CD14-positive monocyte (primary cell): ENCODE results near the gene LBP. TPM values are rescaled to one million over a fixed set of nuclear protein-coding genes. Genes with fewer than 3 reads are reported as not detected.

Experiments used
- DNase-seq, 3 donors: peaks; one replicate each; pipeline ENCODE4 v3.0.0-alpha.2; 2011 to 2022
- H2AFZ ChIP-seq: 2 replicates; pipeline ENCODE4 v1.6.0; 2012; ENCODE audit warnings: mild to moderate bottlenecking, low read depth, low read length, inconsistent platforms; ENCODE audit not compliant: insufficient read depth, poor library complexity, severe bottlenecking
- H3K27ac ChIP-seq, 2 donors: 1 replicate in 1 of 2; 2 replicates in 1 of 2; pipeline ENCODE4 v1.5.1; 2012 to 2013; ENCODE audit warnings: low read length in 2 of 2, control low read depth in 1 of 2, inconsistent platforms in 1 of 2, low read depth in 1 of 2, mild to moderate bottlenecking in 1 of 2
- H3K27me3 ChIP-seq, 2 donors: one replicate each; pipeline versions ENCODE4 v1.6.0 to v1.6.1; 2011 to 2013; ENCODE audit warnings: low read length in 2 of 2; ENCODE audit not compliant: control insufficient read depth in 2 of 2, insufficient read depth in 2 of 2
- H3K36me3 ChIP-seq, 2 donors: replicated peaks in 1 of 2; 1 replicate in 1 of 2; 2 replicates in 1 of 2; pipeline versions ENCODE4 v1.5.1 to v1.6.1; 2012 to 2013; ENCODE audit warnings: low read length in 2 of 2, control low read depth in 1 of 2, inconsistent platforms in 1 of 2, mild to moderate bottlenecking in 1 of 2; ENCODE audit not compliant: insufficient read depth in 2 of 2, control insufficient read depth in 1 of 2
- H3K4me1 ChIP-seq, 2 donors: 1 replicate in 1 of 2; 2 replicates in 1 of 2; pipeline versions ENCODE4 v1.5.1 to v1.6.1; 2012 to 2013; ENCODE audit warnings: low read length in 2 of 2, control low read depth in 1 of 2, inconsistent platforms in 1 of 2, mild to moderate bottlenecking in 1 of 2, moderate library complexity in 1 of 2; ENCODE audit not compliant: insufficient read depth in 2 of 2, control insufficient read depth in 1 of 2
- H3K4me2 ChIP-seq: replicated peaks from 2 replicates; pipeline ENCODE3; 2012; ENCODE audit warnings: low read length, moderate library complexity, mild to moderate bottlenecking; ENCODE audit not compliant: poor library complexity, severe bottlenecking; ENCODE audit errors: extremely low read depth
- H3K4me3 ChIP-seq, 3 experiments: fragments of 200-600 bp in 1 of 3; sonication (generic) in 1 of 3; replicated peaks in 1 of 3; 1 replicate in 2 of 3; 2 replicates in 1 of 3; pipeline ENCODE4 v1.5.1; 2011 to 2013; ENCODE audit warnings: low read length in 3 of 3, mild to moderate bottlenecking in 3 of 3, control low read depth in 2 of 3, low read depth in 2 of 3, inconsistent platforms in 1 of 3, moderate library complexity in 1 of 3
- H3K79me2 ChIP-seq: 2 replicates; pipeline ENCODE4 v1.6.0; 2012; ENCODE audit warnings: mild to moderate bottlenecking, control low read depth, inconsistent platforms, low read length, moderate library complexity; ENCODE audit not compliant: insufficient read depth
- H3K9ac ChIP-seq: 2 replicates; pipeline ENCODE4 v1.6.0; 2017; ENCODE audit warnings: low read length, mild to moderate bottlenecking; ENCODE audit not compliant: insufficient read depth, poor library complexity, severe bottlenecking
- H3K9me3 ChIP-seq, 2 donors: replicated peaks in 1 of 2; 1 replicate in 1 of 2; 2 replicates in 1 of 2; pipeline versions ENCODE4 v1.5.1 to v1.6.1; 2012 to 2013; ENCODE audit warnings: low read length in 2 of 2, control low read depth in 1 of 2; ENCODE audit not compliant: control insufficient read depth in 1 of 2, insufficient read depth in 1 of 2
- H4K20me1 ChIP-seq: 2 replicates; pipeline ENCODE4 v1.6.0; 2012; ENCODE audit warnings: mild to moderate bottlenecking, low read length, control low read depth, moderate library complexity; ENCODE audit not compliant: insufficient read depth
- H3K27ac Mint-ChIP-seq, 7 donors: one replicate each; pipeline ENCODE4 v1.8.0; 2020; ENCODE audit warnings: mild to moderate bottlenecking in 7 of 7, mixed read lengths in 7 of 7, moderate library complexity in 6 of 7, inconsistent platforms in 2 of 7
- H3K27me3 Mint-ChIP-seq, 3 donors: one replicate each; pipeline ENCODE4 v1.8.0; 2021 to 2022; ENCODE audit warnings: low read depth in 3 of 3, mild to moderate bottlenecking in 3 of 3, mixed read lengths in 3 of 3, moderate library complexity in 3 of 3, inconsistent platforms in 1 of 3
- H3K36me3 Mint-ChIP-seq, 2 donors: one replicate each; pipeline ENCODE4 v1.8.0; 2020; ENCODE audit warnings: mixed read lengths in 2 of 2, inconsistent platforms in 1 of 2, mild to moderate bottlenecking in 1 of 2
- H3K4me1 Mint-ChIP-seq: one replicate; pipeline ENCODE4 v1.8.0; 2020; ENCODE audit warnings: mild to moderate bottlenecking, mixed read lengths
- H3K4me3 Mint-ChIP-seq, 2 donors: one replicate each; pipeline ENCODE4 v1.8.0; 2020; ENCODE audit warnings: mild to moderate bottlenecking in 2 of 2, mixed read lengths in 2 of 2, moderate library complexity in 1 of 2
- H3K9me3 Mint-ChIP-seq, 7 donors: one replicate each; pipeline ENCODE4 v1.8.0; 2020 to 2022; ENCODE audit warnings: mixed read lengths in 7 of 7, mild to moderate bottlenecking in 6 of 7, moderate library complexity in 6 of 7, inconsistent platforms in 2 of 7
- CTCF ChIP-seq: fragments of 200-600 bp; IDR thresholded peaks from one replicate; pipeline ENCODE4 v1.8.0; 2022; ENCODE audit warnings: antibody characterized with exemption, mild to moderate bottlenecking
- WGBS: methylation state at CpG from one replicate; pipeline ENCODE4 v1.1.5; 2013; ENCODE audit warnings: missing lambda C conversion rate; ENCODE audit not compliant: insufficient coverage; 5-methylcytosine and 5-hydroxymethylcytosine counted together
- intact Hi-C, 2 donors: fragments of 100-400 bp; cut with micrococcal nuclease; formaldehyde crosslinking; loops; one replicate each; pipeline versions ENCODE4 v1.15.0 to v1.15.1; 2023
- polyA plus RNA-seq, 3 donors: library from polyadenylated mRNA; depleted of rRNA in 1 of 3; unstranded in 2 of 3; stranded (reverse) in 1 of 3; fragments of 300-500 nt in 2 of 3; fragments of >200 nt in 1 of 3; fragmentation: Illumina TruSeq in 2 of 3; gene quantifications; 1 replicate in 2 of 3; 2 replicates in 1 of 3; pipeline ENCODE4 v1.2.3, GENCODE V29; 2012 to 2021
- small RNA-seq: library from RNA; depleted of rRNA; stranded (forward); fragments of <200 nt; gene quantifications from one replicate; pipeline ENCODE3, GENCODE V24; 2012; ENCODE audit warnings: low read depth; ENCODE audit not compliant: insufficient read length

LBP gene
- polyA plus RNA-seq, 3 donors: not detected

GRCh38 chr20:38424401-38424800 lies 78.1 kb downstream of the LBP start:
- H4K20me1 ChIP-seq: peaks cover 81% of the 10 kb centered on the region
- H3K4me3 ChIP-seq: no peak overlapping the region
- no peak overlapping the region for H2AFZ ChIP-seq
- H3K27me3 Mint-ChIP-seq: peaks cover 0 to 5% (median 2%) of the 10 kb centered on the region in 3 donors
- no peak for TF ChIP-seq CTCF
- H3K9me3 ChIP-seq: no peaks in the 10 kb centered on the region
- H3K27ac Mint-ChIP-seq: peak overlapping the region in 1 of 7 donors; percentile 27
- peaks cover 59% of the 10 kb centered on the region for H3K79me2 ChIP-seq
- no peak overlapping the region for H3K4me2 ChIP-seq
- WGBS: 100% methylated on average over 1 of the region's 1 CpG
- H3K9ac ChIP-seq: no peak overlapping the region
- intact Hi-C loops: no loop called here
- no peaks in the 10 kb centered on the region for H3K4me1 ChIP-seq
- H3K4me1 Mint-ChIP-seq: no peaks in the 10 kb centered on the region
- H3K9me3 Mint-ChIP-seq: no peaks in the 10 kb centered on the region
- peaks cover 94 to 100% of the 10 kb centered on the region in 2 donors for H3K36me3 Mint-ChIP-seq
- H3K27ac ChIP-seq: no peak overlapping the region
- H3K4me3 Mint-ChIP-seq: no peak overlapping the region
- DNase-seq: no peak
- H3K36me3 ChIP-seq: peaks cover 98 to 100% of the 10 kb centered on the region in 2 donors
- H3K27me3 ChIP-seq: no peaks in the 10 kb centered on the region

- H3K36me3 ChIP-seq: peaks cover 95 to 99% of the 10 kb centered on the region in 2 donors
- peak overlapping the region in 1 of 2 donors; percentile 20 for H3K27ac ChIP-seq
- no peaks in the 10 kb centered on the region for H3K9me3 ChIP-seq
- intact Hi-C loops: no loop called here
- peaks cover 97% of the 10 kb centered on the region for H4K20me1 ChIP-seq
- Mint-ChIP-seq H3K4me3 (no peak overlapping the region), H3K4me1 (no peaks in the 10 kb centered on the region), H3K27ac (peak overlapping the region in 3 of 7 donors; percentile 3 to 50 (median 34)), H3K9me3 (peaks cover 0 to 2% (median 0%) of the 10 kb centered on the region in 7 donors), H3K36me3 (peaks cover 90 to 100% of the 10 kb centered on the region in 2 donors), H3K27me3 (peaks cover 0 to 5% (median 2%) of the 10 kb centered on the region in 3 donors)
- no peaks in the 10 kb centered on the region for H3K27me3 ChIP-seq
- no peak overlapping the region for H3K4me3 ChIP-seq
- 90% methylated on average over 11 of the region's 15 CpGs for WGBS
- TF ChIP-seq CTCF: no peak
- DNase-seq: no peak
- H3K79me2 ChIP-seq: peaks cover 72% of the 10 kb centered on the region
- no peak overlapping the region for H2AFZ ChIP-seq
- H3K4me1 ChIP-seq: no peaks in the 10 kb centered on the region
- H3K9ac ChIP-seq: no peak overlapping the region
- H3K4me2 ChIP-seq: no peak overlapping the region
Observed at GRCh38 chr20:38426006-38426897, 80.0 kb downstream of the LBP start.

Small RNA genes lying within 50 kb of the gene (small RNA-seq; reads per million reads assigned to genes)
- not detected for gene RF00056
- 613 reads per million, percentile 99 among the genes with 10 or more reads in this experiment for gene SNORA71B

Other genes with a start within 250 kb of the LBP start
- gene TGM2, start 181.2 kb upstream of the LBP start, polyA plus RNA-seq: 1 to 10 TPM in 2 of 3 donors, under 1 TPM in 1; 0.47 to 1.7 (median 1.6) TPM
- not detected for gene KIAA1755, start 85.7 kb upstream of the LBP start, polyA plus RNA-seq
- 1 to 10 TPM; 8.2 to 9.0 (median 8.7) TPM for gene BPI, start 42.3 kb upstream of the LBP start, polyA plus RNA-seq
- 10 to 100 TPM; 10.1 to 32.4 (median 29.2) TPM for gene SNHG17, start 88.8 kb downstream of the LBP start, polyA plus RNA-seq
- gene RALGAPB, start 126.4 kb downstream of the LBP start, polyA plus RNA-seq: 10 to 100 TPM in 1 of 3 donors, 1 to 10 TPM in 2; 4.7 to 15.5 (median 6.1) TPM
- not detected for gene ADIG, start 234.7 kb downstream of the LBP start, polyA plus RNA-seq